Lung (tissue), 12 donors: ENCODE measurements around the gene SPINT4. TPM values are rescaled to one million over a fixed set of nuclear protein-coding genes. Genes with fewer than 3 reads are reported as not detected.
A peak's percentile ranks its signal among the peaks of the same experiment; 100 is the strongest.
"Not testable (repeated sequence)": the region's sequence is repeated elsewhere in the genome, so short reads cannot be mapped to it uniquely, and the experiment has no call there.

Source experiments
- ATAC-seq: fragments of 200-7000 bp; cut with Tn5 transposase; one replicate; pipeline ENCODE4 v1.9.1; 2020; ENCODE audit warnings: moderate number of reproducible peaks; ENCODE audit not compliant: insufficient read depth, low FRiP score
- DNase-seq, 3 donors: peaks; one replicate each; pipeline ENCODE4 v3.0.0-alpha.2; 2013 to 2017
- H3K27ac ChIP-seq, 2 donors: one replicate each; pipeline ENCODE4 v1.5.1; 2013; ENCODE audit warnings: mild to moderate bottlenecking in 2 of 2, moderate library complexity in 2 of 2, control low read depth in 1 of 2, inconsistent platforms in 1 of 2, low read depth in 1 of 2, low read length in 1 of 2
- H3K27me3 ChIP-seq, 3 donors: one replicate each; pipeline ENCODE4 v1.5.1; 2013; ENCODE audit warnings: low read length in 2 of 3; ENCODE audit not compliant: control insufficient read depth in 3 of 3, insufficient read depth in 3 of 3
- H3K36me3 ChIP-seq, 4 donors: one replicate each; pipeline ENCODE4 v1.5.1; 2013; ENCODE audit warnings: low read length in 4 of 4, mild to moderate bottlenecking in 1 of 4, moderate library complexity in 1 of 4; ENCODE audit not compliant: control insufficient read depth in 4 of 4, insufficient read depth in 4 of 4
- H3K4me1 ChIP-seq, 5 donors: one replicate each; pipeline ENCODE4 v1.5.1; 2013; ENCODE audit warnings: low read length in 5 of 5, mild to moderate bottlenecking in 2 of 5, moderate library complexity in 1 of 5; ENCODE audit not compliant: control insufficient read depth in 5 of 5, insufficient read depth in 5 of 5
- H3K4me3 ChIP-seq: one replicate; pipeline ENCODE4 v1.5.1; 2013; ENCODE audit warnings: mild to moderate bottlenecking, control low read depth, moderate library complexity
- H3K9ac ChIP-seq, 2 donors: one replicate each; pipeline ENCODE4 v1.5.1; 2013; ENCODE audit warnings: low read length in 2 of 2, control low read depth in 1 of 2; ENCODE audit not compliant: insufficient read depth in 1 of 2
- H3K9me3 ChIP-seq, 4 donors: one replicate each; pipeline ENCODE4 v1.5.1; 2013; ENCODE audit warnings: low read length in 3 of 4, mild to moderate bottlenecking in 1 of 4, moderate library complexity in 1 of 4; ENCODE audit not compliant: control insufficient read depth in 4 of 4, insufficient read depth in 3 of 4
- WGBS, 2 donors: extraction: QIAGEN DNeasy Blood & Tissue Kit; methylation state at CpG; one replicate each; pipeline ENCODE4 v1.1.7; 2013; 5-methylcytosine and 5-hydroxymethylcytosine counted together
- polyA plus RNA-seq, 2 donors: library from polyadenylated mRNA; stranded (reverse); fragments of 200-250 nt; gene quantifications; one replicate each; pipeline ENCODE4 v1.2.1, GENCODE V29; 2013
- total RNA-seq, 2 donors: library from RNA; depleted of rRNA in 1 of 2; stranded (reverse); fragments of >200 nt in 1 of 2; gene quantifications; one replicate each; pipeline ENCODE4 v1.2.1, GENCODE V29; 2014 to 2021
- TF ChIP-seq, protein P1 (sequence below): IDR thresholded peaks from 2 replicates; pipeline ENCODE4 v1.5.1; 2012; ENCODE audit warnings: mild to moderate bottlenecking; ENCODE audit errors: control extremely low read depth, extremely low read depth
- donor health status: control.
- donor health status: control.
- donor health status: Bipolar disorder and iron deficiency.
- donor health status: healthy.
- donor health status: DM: yes; HTN: yes; CAD: no.

Gene SPINT4
- total and polyA plus RNA-seq, 4 donors, result not detected

DNA sequence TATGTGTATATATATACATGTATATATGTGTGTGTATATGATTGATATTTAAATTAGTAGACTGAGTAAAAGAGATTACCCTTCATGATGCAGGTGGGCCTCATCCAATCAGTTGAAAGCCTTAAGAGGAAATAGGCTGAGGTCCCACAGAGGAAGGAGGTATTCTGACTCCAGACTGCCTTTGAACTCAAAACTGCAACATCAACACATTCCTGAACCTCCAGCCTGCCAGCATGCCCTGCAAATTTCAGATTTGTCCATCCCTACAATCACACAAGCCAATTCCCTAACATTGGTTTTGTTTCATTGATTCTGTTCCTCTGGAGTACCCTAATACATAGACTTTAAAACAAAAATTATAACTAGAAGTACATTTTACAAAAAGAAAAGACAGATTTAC, 22.9 kb downstream of the SPINT4 start:
- ATAC-seq, result no peak
- H3K9me3 ChIP-seq, result no peaks in the 10 kb centered on the region
- H3K4me1 ChIP-seq, result no peaks in the 10 kb centered on the region
- no peak for DNase-seq
- no peak overlapping the region for H3K9ac ChIP-seq
- no peak overlapping the region for H3K27ac ChIP-seq
- TF ChIP-seq, protein P1, sequence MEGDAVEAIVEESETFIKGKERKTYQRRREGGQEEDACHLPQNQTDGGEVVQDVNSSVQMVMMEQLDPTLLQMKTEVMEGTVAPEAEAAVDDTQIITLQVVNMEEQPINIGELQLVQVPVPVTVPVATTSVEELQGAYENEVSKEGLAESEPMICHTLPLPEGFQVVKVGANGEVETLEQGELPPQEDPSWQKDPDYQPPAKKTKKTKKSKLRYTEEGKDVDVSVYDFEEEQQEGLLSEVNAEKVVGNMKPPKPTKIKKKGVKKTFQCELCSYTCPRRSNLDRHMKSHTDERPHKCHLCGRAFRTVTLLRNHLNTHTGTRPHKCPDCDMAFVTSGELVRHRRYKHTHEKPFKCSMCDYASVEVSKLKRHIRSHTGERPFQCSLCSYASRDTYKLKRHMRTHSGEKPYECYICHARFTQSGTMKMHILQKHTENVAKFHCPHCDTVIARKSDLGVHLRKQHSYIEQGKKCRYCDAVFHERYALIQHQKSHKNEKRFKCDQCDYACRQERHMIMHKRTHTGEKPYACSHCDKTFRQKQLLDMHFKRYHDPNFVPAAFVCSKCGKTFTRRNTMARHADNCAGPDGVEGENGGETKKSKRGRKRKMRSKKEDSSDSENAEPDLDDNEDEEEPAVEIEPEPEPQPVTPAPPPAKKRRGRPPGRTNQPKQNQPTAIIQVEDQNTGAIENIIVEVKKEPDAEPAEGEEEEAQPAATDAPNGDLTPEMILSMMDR, result no peak
- H3K4me3 ChIP-seq, result no peak overlapping the region
- no peaks in the 10 kb centered on the region for H3K27me3 ChIP-seq
- H3K36me3 ChIP-seq, result no peaks in the 10 kb centered on the region

GRCh38 chr20:45751721-45752120, 29.6 kb downstream of the SPINT4 start:
- H3K27me3 ChIP-seq, result no peaks in the 10 kb centered on the region
- H3K9ac ChIP-seq, result no peak overlapping the region
- no peaks in the 10 kb centered on the region for H3K9me3 ChIP-seq
- no peak for ATAC-seq
- H3K27ac ChIP-seq, result no peak overlapping the region
- H3K36me3 ChIP-seq, result no peaks in the 10 kb centered on the region
- no peak overlapping the region for H3K4me3 ChIP-seq
- H3K4me1 ChIP-seq, result no peaks in the 10 kb centered on the region
- no peak for DNase-seq
- TF ChIP-seq, protein P1, result no peak
- 94 to 98% methylated on average over 1 of the region's 1 CpG for WGBS, 2 donors

DNA sequence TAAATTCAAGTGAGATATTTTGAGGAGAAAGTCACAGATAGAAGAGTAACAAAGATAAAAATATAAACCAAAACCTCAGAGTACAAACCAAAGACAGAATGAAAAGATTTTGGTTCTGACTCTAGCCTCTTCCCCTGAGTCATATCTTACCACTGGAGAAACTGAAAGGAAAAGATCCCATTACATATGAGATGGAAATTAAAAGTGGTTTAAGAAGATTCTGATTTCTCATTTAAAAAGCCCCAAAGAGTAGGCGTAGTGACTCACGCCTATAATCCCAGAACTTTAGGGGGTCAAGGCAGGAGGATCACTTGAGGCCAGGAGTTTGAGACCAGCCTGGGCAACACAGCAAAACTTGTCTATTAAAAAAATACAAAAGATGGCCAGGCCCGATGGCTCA, 30.6 kb downstream of the SPINT4 start:
- H3K36me3 ChIP-seq, result no peaks in the 10 kb centered on the region
- no peaks in the 10 kb centered on the region for H3K4me1 ChIP-seq
- H3K27me3 ChIP-seq, result no peaks in the 10 kb centered on the region
- no peak overlapping the region for H3K4me3 ChIP-seq
- ATAC-seq, result no peak
- no peak overlapping the region for H3K9ac ChIP-seq
- WGBS, 2 donors, result 79 to 93% methylated on average over 3 of the region's 3 CpGs
- no peaks in the 10 kb centered on the region for H3K9me3 ChIP-seq
- TF ChIP-seq, protein P1, result no peak
- DNase-seq, result no peak
- no peak overlapping the region for H3K27ac ChIP-seq

DNA sequence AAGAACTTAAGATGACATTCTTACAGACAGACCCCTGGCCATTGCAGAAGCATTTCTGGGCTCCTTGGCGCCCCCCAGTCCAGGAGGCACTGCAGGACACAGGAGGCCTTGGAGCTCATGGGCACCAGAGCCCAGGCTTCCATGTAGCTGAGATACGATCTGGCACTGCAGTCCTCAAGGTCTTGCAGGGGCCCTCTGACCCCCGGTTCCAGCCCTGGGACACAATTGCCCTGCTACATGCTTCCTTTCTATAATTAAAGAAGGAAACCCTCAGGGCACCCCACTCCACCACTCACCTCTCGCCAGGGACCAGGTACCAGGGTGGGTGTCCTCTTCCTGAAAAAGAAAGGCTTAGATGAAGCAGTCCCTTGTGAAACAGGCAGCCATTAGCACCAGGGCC, 35.9 kb downstream of the SPINT4 start:
- Histone ChIP-seq H3K27ac (no peak overlapping the region), H3K36me3 (no peaks in the 10 kb centered on the region), H3K4me1 (no peaks in the 10 kb centered on the region), H3K4me3 (no peak overlapping the region), H3K9me3 (no peaks in the 10 kb centered on the region), H3K27me3 (no peaks in the 10 kb centered on the region), H3K9ac (no peak overlapping the region)
- ATAC-seq (no peak), DNase-seq (no peak)
- 92 to 94% methylated on average over 4 of the region's 4 CpGs for WGBS, 2 donors
- TF ChIP-seq, protein P1, result no peak

- H3K9me3 ChIP-seq, H3K36me3 ChIP-seq, H3K27ac ChIP-seq, DNase-seq, H3K9ac ChIP-seq, H3K27me3 ChIP-seq, H3K4me3 ChIP-seq, ATAC-seq, H3K4me1 ChIP-seq: not testable (repeated sequence)
- 82 to 94% methylated on average over 8 of the region's 8 CpGs for WGBS, 2 donors
Observed at GRCh38 chr20:45759921-45760320, 37.8 kb downstream of the SPINT4 start.

DNA sequence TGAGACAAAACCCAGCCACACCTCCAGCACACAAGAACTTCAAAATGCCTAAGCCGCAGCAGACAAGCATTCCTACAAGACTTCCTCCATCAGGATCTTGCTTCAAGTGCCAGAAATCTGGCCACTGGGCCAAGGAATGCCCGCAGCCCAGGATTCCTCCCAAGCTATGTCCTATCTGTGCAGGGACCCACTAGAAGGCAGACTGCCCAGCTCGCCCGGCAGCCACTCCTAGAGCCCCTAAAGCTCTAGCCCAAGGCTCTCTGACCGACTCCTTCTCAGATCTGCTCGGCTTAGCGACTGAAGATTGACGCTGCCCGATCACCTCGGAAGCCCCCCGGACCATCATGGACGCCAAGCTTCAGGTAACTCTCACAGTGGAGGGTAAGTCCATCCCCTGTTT, 39.8 kb downstream of the SPINT4 start:
- WGBS, 2 donors, result 82 to 88% methylated on average over 12 of the region's 12 CpGs
- H3K4me1 ChIP-seq, ATAC-seq, H3K36me3 ChIP-seq, H3K9me3 ChIP-seq, H3K9ac ChIP-seq, DNase-seq, H3K27me3 ChIP-seq, H3K4me3 ChIP-seq: not testable (repeated sequence)
- H3K27ac ChIP-seq, result peak overlapping the region in 1 of 2 donors; percentile 73
